Non-pigmented ciliary epithelial cell (primary cell): ENCODE results near the gene ALG11.
"Not testable (repeated sequence)": the region's sequence is repeated elsewhere in the genome, so short reads cannot be mapped to it uniquely, and the experiment has no call there.

Source experiments
- DNase-seq: peaks from one replicate; pipeline ENCODE4 v3.0.0-alpha.2; 2010; ENCODE audit warnings: low read depth

ALG11 gene, protein sequence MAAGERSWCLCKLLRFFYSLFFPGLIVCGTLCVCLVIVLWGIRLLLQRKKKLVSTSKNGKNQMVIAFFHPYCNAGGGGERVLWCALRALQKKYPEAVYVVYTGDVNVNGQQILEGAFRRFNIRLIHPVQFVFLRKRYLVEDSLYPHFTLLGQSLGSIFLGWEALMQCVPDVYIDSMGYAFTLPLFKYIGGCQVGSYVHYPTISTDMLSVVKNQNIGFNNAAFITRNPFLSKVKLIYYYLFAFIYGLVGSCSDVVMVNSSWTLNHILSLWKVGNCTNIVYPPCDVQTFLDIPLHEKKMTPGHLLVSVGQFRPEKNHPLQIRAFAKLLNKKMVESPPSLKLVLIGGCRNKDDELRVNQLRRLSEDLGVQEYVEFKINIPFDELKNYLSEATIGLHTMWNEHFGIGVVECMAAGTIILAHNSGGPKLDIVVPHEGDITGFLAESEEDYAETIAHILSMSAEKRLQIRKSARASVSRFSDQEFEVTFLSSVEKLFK

GRCh38 chr13:52011632-52012511, at the start of gene ALG11:
TSS of gene ALG11 (plus strand) at chr13:52012398. CDS start at chr13:52012419, 21 bp downstream.
- peak; percentile 89 for DNase-seq

GRCh38 chr13:51966186-51966585, 46.0 kb upstream of the ALG11 start:
- no peak for DNase-seq

DNA sequence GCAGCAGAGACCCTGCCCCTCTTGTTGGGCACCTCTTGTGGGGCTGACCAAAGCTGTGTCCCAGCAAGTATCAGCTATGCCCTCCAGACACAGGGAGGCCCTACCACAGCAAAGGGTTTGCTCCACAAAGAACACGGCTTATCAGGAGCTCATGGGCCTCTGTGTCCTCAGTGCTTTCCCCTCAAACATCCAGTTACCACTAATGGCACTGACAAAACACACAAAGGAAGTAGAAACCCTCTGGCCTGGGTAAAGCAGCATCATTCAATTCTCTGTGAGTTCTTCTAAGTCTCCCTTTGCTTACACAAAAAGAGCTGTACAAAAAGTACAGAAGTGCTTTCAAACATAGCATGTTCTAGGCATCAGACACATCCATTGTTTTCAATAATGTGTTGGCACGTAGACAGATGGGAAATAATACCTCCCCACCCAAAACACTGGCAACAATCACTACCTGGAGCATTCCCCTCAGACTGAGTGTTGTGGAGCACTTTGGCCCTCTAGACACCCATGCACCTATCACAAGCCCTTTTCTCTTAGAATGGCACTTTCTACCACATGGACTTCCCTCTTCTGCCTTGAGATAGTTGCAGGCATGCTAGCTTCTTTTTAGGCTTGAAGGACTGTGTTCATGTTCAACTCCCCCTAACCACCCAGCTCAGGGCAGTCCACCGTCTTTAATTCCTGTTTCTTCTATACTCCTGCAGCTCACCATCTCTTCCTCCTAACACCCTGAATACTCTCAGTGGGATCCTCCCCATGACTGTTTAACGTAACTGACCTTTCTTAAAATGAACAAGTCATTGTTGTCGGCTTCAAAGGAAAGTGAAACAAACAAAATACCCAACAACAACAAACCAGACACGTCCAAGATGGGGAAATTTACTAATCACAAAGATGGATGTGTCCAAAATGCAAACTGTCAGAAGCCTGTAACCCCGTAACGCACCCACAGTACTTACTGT, 44.4 kb upstream of the ALG11 start:
- DNase-seq: no peak

DNA sequence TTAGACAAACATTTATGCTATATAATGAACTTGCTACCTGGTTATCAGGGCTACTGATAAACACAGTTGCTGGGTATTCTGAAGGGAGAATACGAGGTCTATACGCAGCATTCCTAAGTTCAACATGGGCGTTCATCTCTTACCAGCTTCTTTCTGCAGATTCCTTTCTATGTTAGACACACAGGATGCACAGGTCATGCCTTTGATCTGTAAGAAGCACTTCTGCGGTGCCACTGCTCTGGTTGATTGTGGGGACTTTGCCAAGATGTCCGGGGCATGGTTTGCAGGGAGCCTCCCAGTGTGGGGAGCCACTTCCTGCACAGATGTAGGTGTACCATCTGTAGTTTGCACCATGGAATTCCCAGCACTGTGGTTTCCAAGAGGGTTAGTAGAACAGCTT, 41.8 kb upstream of the ALG11 start:
- no peak for DNase-seq

GRCh38 chr13:51971520-51972426, 40.4 kb upstream of the ALG11 start:
- no peak for DNase-seq

- no peak for DNase-seq
Measured at GRCh38 chr13:51974482-51974881, 37.7 kb upstream of the ALG11 start.

GRCh38 chr13:51976423-51976822, 35.8 kb upstream of the ALG11 start:
- DNase-seq: no peak

DNA sequence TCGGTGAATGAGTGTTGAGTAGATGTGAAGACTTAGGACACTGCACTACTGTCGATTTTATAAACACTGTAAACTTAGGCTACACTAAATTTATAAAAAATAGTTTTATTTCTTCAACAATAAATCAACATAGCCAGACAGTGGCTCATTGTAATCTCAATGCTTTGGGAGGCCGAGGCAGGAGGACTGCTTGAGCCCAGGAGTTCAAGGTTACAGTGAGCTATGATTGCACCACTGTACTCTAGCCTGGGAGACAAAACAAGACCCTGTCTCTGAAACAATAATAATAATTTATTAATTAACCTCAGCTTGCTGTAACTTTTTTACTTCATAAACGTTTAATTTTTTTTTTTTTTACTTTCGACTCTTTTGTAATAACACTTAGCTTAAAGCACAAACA, 35.3 kb upstream of the ALG11 start:
- DNase-seq: no peak

GRCh38 chr13:51977625-51978024, 34.6 kb upstream of the ALG11 start:
- no peak for DNase-seq

DNA sequence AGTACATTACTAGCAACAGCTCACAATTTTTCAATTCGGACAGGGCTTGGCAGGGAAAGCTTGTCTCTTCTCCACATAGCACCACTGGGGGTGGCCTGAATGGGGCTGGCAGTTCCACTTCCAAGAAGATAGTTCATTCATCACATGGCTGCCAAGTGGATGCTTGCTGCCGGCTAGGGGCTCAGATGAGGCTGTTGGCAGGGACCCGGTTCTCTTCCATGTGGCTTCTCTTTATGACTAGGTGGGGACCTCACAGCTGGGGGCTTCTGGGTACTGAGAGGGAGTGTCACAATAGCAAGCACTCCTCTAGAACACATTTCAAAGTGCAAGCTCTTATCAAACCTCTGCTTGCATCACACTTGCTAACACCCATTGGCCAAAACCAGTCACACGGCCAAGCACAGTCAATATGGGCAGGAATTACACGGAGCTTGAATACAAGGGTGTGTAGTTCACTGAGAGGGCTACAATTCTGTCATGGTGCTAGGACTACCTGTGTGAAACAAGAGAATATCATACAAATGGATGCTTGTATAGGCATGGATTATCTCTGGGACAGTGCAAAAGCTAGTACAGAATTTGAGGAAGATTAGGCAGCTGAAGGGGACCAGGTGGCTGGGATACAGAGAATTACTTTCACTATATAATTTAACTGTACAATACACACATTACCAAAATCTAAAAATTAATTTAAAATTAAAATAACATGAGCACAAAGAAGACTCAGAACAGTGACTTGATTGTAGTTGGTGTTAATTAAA, 33.2 kb upstream of the ALG11 start:
- DNase-seq: no peak

- DNase-seq: no peak
Measured at GRCh38 chr13:51980908-51981307, 31.3 kb upstream of the ALG11 start.

DNA sequence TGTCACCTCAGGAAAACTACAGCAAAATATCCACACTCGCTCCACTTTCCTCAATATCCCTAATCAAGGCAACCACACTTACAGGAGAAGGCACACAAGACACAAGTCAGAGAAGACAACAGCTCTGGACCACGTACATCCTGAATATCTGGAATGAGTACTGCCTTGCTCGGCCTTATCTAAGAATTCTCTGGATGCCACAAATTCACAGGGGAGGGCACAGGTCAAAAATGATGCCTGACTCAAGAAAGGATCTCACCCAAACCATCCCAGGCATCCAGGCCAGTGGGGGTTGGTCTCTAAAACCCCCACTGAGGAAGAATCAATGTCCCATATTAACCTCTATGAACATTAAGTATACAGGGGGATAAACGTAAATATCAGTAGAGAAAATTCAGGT, 30.8 kb upstream of the ALG11 start:
- DNase-seq: peak; percentile 8

DNA sequence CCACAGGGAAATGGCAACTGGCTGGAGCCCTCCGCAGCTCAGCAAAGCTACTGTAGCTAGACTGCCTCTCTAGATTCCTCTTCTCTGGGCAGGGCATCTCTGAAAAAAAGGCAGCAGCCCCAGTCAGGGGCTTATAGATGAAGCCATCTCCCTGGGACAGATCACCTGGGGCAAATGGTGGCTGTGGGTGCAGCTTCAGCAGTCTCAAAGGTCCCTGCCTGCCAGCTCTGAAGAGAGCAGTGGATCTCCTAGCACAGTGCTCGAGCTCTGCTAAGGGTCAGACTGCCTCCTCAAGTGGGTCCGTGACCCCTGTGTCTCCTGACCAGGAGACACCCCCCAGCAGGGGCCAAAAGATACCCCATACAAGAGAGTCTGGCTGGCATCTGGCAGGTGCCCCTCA, 28.9 kb upstream of the ALG11 start:
- not testable (repeated sequence) for DNase-seq

DNA sequence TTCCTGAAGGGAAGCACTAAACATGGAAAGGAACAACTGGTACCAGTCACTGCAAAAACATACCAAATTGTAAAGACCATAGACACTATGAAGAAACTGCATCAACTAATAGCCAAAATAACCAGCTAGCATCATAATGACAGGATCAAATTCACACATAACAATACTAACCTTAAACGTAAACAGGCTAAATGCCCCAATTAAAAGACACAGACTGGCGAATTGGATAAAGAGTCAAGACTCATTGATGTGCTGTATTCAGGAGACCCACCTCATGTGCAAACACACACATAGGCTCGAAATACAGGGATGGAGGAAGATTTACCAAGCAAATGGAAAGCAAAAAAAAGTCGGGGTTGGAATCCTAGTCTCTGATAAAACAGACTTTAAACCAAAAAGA, 27.3 kb upstream of the ALG11 start:
- DNase-seq: not testable (repeated sequence)

- no peak for DNase-seq
Measured at GRCh38 chr13:51988988-51989618, 23.1 kb upstream of the ALG11 start.

GRCh38 chr13:51993713-51994112, 18.5 kb upstream of the ALG11 start:
- no peak for DNase-seq

- DNase-seq: no peak
Measured at GRCh38 chr13:51995677-51996551, 16.3 kb upstream of the ALG11 start.

DNA sequence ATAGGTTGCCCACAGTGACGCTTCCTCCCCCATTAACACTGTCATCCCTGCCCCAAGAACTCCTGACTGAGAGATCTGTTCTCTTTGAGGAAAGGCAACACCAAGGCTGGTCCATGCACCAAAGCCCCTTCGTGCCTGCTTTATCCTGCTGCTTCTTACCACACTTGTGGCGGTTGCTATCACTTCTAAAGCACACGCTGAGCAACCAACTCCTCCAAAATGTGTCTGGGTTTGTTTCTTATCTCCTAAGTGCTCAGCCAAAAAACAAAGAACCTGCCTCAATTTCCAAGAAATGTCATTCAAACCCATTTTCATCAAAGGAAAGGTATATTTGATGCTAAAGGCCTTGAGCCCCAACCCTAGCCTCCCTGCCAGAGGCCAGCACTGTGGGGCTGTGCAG, 15.6 kb upstream of the ALG11 start:
- no peak for DNase-seq
